Suprapubic skin (tissue), 4 donors: Measurements from ENCODE around the gene CYP8B1. TPM values are rescaled to one million over a fixed set of nuclear protein-coding genes. Genes with fewer than 3 reads are reported as not detected.

Experiments used
- DNase-seq, 2 donors: peaks; one replicate each; pipeline ENCODE4 v3.0.0-alpha.2; 2019; ENCODE audit warnings: low spot score in 2 of 2
- H3K27ac ChIP-seq: fragments of 200-600 bp; sonication (generic); one replicate; pipeline ENCODE4 v1.5.1; 2019
- H3K27me3 ChIP-seq: fragments of 200-600 bp; sonication (generic); one replicate; pipeline ENCODE4 v1.5.1; 2019
- H3K36me3 ChIP-seq: fragments of 200-600 bp; sonication (generic); one replicate; pipeline ENCODE4 v1.5.1; 2019
- H3K4me1 ChIP-seq: fragments of 200-600 bp; sonication (generic); one replicate; pipeline ENCODE4 v1.5.1; 2019
- H3K4me3 ChIP-seq: fragments of 200-600 bp; sonication (generic); one replicate; pipeline ENCODE4 v1.5.1; 2019; ENCODE audit warnings: mild to moderate bottlenecking
- H3K9me3 ChIP-seq: fragments of 200-600 bp; sonication (generic); one replicate; pipeline ENCODE4 v1.5.1; 2019
- CTCF ChIP-seq, 2 donors: fragments of 200-600 bp in 1 of 2; fragments of 450-650 bp in 1 of 2; sonication (generic) in 1 of 2; IDR thresholded peaks; one replicate each; pipeline ENCODE4 v1.5.1; 2016 to 2019; ENCODE audit warnings: antibody characterized with exemption in 2 of 2, mild to moderate bottlenecking in 1 of 2, moderate library complexity in 1 of 2
- EP300 ChIP-seq: sonication (generic); formaldehyde crosslinking; IDR thresholded peaks from one replicate; pipeline ENCODE4 v1.6.1; 2017; ENCODE audit warnings: antibody characterized with exemption
- POLR2A ChIP-seq, 2 donors: fragments of 450-650 bp; IDR thresholded peaks; one replicate each; pipeline ENCODE4 v1.6.1; 2017; ENCODE audit warnings: antibody characterized with exemption in 2 of 2, mild to moderate bottlenecking in 2 of 2, moderate library complexity in 2 of 2
- POLR2AphosphoS5 ChIP-seq, 3 donors: sonication (generic); formaldehyde crosslinking; IDR thresholded peaks; one replicate each; pipeline ENCODE4 v1.6.1; 2017; ENCODE audit warnings: antibody characterized with exemption in 3 of 3
- WGBS: methylation state at CpG from one replicate; pipeline ENCODE4 v1.1.5; 2018; 5-methylcytosine and 5-hydroxymethylcytosine counted together
- total RNA-seq, 4 donors: library from RNA; depleted of rRNA; stranded (reverse); fragments of >200 nt; gene quantifications; one replicate each; pipeline ENCODE4 v1.1.0, GENCODE V29; 2016

CYP8B1 gene
- total RNA-seq, 4 donors from 2014 or later: not detected

GRCh38 chr3:42829628-42830436, 45.8 kb downstream of the CYP8B1 start:
- WGBS: 83% methylated on average over 5 of the region's 5 CpGs
- peaks cover 5% of the 10 kb centered on the region for H3K4me1 ChIP-seq
- no peak for TF ChIP-seq POLR2AphosphoS5 (IDR thresholded peaks at IDR 0.05)
- no peak for TF ChIP-seq POLR2A (IDR thresholded peaks at IDR 0.05)
- TF ChIP-seq CTCF (IDR thresholded peaks at IDR 0.05): no peak
- no peak for TF ChIP-seq EP300
- no peaks in the 10 kb centered on the region for H3K9me3 ChIP-seq
- no peaks in the 10 kb centered on the region for H3K36me3 ChIP-seq
- DNase-seq: no peak
- H3K4me3 ChIP-seq: no peak overlapping the region
- no peak overlapping the region for H3K27ac ChIP-seq
- no peaks in the 10 kb centered on the region for H3K27me3 ChIP-seq

- DNase-seq: no peak
- Histone ChIP-seq H3K27me3 (no peaks in the 10 kb centered on the region), H3K36me3 (no peaks in the 10 kb centered on the region), H3K27ac (no peak overlapping the region), H3K4me3 (no peak overlapping the region), H3K9me3 (no peaks in the 10 kb centered on the region), H3K4me1 (peaks cover 5% of the 10 kb centered on the region)
- TF ChIP-seq POLR2AphosphoS5 (IDR thresholded peaks at IDR 0.05) (no peak), EP300 (no peak), CTCF (IDR thresholded peaks at IDR 0.05) (no peak), POLR2A (IDR thresholded peaks at IDR 0.05) (no peak)
- WGBS: 89% methylated on average over 5 of the region's 5 CpGs
Measured at GRCh38 chr3:42829083-42829627, 46.5 kb downstream of the CYP8B1 start.

- TF ChIP-seq EP300: no peak
- TF ChIP-seq CTCF (IDR thresholded peaks at IDR 0.05): no peak
- TF ChIP-seq POLR2A (IDR thresholded peaks at IDR 0.05): no peak
- TF ChIP-seq POLR2AphosphoS5 (IDR thresholded peaks at IDR 0.05): no peak
- 71% methylated on average over 4 of the region's 4 CpGs for WGBS
- H3K9me3 ChIP-seq: no peaks in the 10 kb centered on the region
Measured at GRCh38 chr3:42827654-42828053, 48.0 kb downstream of the CYP8B1 start.

GRCh38 chr3:42827023-42827422, 48.7 kb downstream of the CYP8B1 start:
- no peak for DNase-seq
- H3K4me1 ChIP-seq: peaks cover 13% of the 10 kb centered on the region
- H3K4me3 ChIP-seq: no peak overlapping the region
- no peaks in the 10 kb centered on the region for H3K36me3 ChIP-seq
- H3K27ac ChIP-seq: no peak overlapping the region
- H3K9me3 ChIP-seq: no peaks in the 10 kb centered on the region
- TF ChIP-seq POLR2A (IDR thresholded peaks at IDR 0.05) (no peak), CTCF (IDR thresholded peaks at IDR 0.05) (no peak), EP300 (no peak)
- no peaks in the 10 kb centered on the region for H3K27me3 ChIP-seq

More at GRCh38 chr3:42827654-42828053, 48.0 kb downstream of the CYP8B1 start:
- H3K27ac ChIP-seq: no peak overlapping the region
- peaks cover 13% of the 10 kb centered on the region for H3K4me1 ChIP-seq
- no peak for DNase-seq
- H3K4me3 ChIP-seq: no peak overlapping the region
- no peaks in the 10 kb centered on the region for H3K36me3 ChIP-seq
- H3K27me3 ChIP-seq: no peaks in the 10 kb centered on the region

- TF ChIP-seq POLR2A (IDR thresholded peaks at IDR 0.05) (no peak), POLR2AphosphoS5 (IDR thresholded peaks at IDR 0.05) (no peak), EP300 (no peak), CTCF (IDR thresholded peaks at IDR 0.05) (no peak)
- no peaks in the 10 kb centered on the region for H3K9me3 ChIP-seq
- H3K27me3 ChIP-seq: no peaks in the 10 kb centered on the region
- H3K4me3 ChIP-seq: no peak overlapping the region
- no peak overlapping the region for H3K27ac ChIP-seq
- no peak for DNase-seq
- H3K36me3 ChIP-seq: no peaks in the 10 kb centered on the region
- peaks cover 13% of the 10 kb centered on the region for H3K4me1 ChIP-seq
Measured at GRCh38 chr3:42826141-42826540, 49.5 kb downstream of the CYP8B1 start.
